ENCODE results near the gene DCHS2. TPM values are rescaled to one million over a fixed set of nuclear protein-coding genes. Genes with fewer than 3 reads are reported as not detected.

The DCHS2 gene
- total and polyA plus RNA-seq, 10 of the 15 experiments (the other 5 are each of a cell fraction or from before 2014, with no cell fraction given) = 0.01 to 0.31 (median 0.06) TPM; not detected in 3

DNA sequence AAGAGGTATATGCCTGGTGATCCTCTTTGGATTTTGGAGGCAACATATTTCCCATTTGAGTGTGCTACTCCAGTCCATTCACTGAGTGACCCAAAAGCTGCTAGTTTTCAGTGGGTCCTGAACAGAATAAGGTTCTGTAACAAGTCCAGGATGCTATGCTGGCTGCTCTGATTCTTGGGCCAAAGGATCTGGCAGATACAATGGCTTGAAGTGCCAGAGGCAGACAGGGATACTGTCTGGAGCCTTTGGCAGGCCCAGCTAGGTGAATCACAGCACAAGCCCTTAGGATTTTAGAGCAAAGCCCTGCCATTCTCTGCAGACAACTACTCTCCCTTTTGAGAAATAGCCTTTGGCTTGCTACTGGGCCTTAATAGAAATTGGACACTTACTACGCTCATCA is 40.6 kb downstream of the DCHS2 start:
- FAIRE-seq = no peak
- Histone ChIP-seq H3K4me1 (ENCODE audit: control insufficient read depth, insufficient read depth, low read length) (no peaks in the 10 kb centered on the region), H2AFZ (ENCODE audit: control insufficient read depth, low read depth, low read length) (no peak overlapping the region), H3K9me3 (replicated peaks; ENCODE audit: control insufficient read depth, insufficient read depth, low read length) (no peaks in the 10 kb centered on the region), H3K9ac (ENCODE audit: control insufficient read depth, insufficient read depth, low read length) (no peak overlapping the region), H4K20me1 (ENCODE audit: control insufficient read depth, insufficient read depth) (no peaks in the 10 kb centered on the region), H3K4me2 (ENCODE audit: control insufficient read depth, insufficient read depth) (no peak overlapping the region), H3K36me3 (ENCODE audit: control insufficient read depth in 2 of 2, insufficient read depth in 2 of 2, low read length in 1 of 2) (no peaks in the 10 kb centered on the region), H3K79me2 (ENCODE audit: control insufficient read depth, insufficient read depth, low read length) (no peaks in the 10 kb centered on the region), H3K4me3 (no peak overlapping the region), H3K27me3 (replicated peaks in 1 of 2; ENCODE audit: control insufficient read depth in 2 of 2, insufficient read depth in 2 of 2, low read length in 1 of 2) (no peaks in the 10 kb centered on the region; a peak in 1 of 4 replicates), H3K27ac (ENCODE audit: control insufficient read depth, insufficient read depth) (no peak overlapping the region)
- POLR2A ChIA-PET = no interaction called here
- in situ Hi-C loops (cut with MboI) (no loop called here), intact Hi-C loops (cut with micrococcal nuclease; ENCODE audit: unreplicated experiment) (no loop called here)
- 87% methylated on average over 1 of the region's 1 CpG for WGBS (ENCODE audit: insufficient coverage, insufficient replicate concordance, low lambda C conversion rate, missing lambda C conversion rate)
- RAD21 ChIA-PET (ENCODE audit: unreplicated experiment) = no interaction called here
- no peak for TF ChIP-seq GABPA (IDR thresholded peaks at IDR 0.05; ENCODE audit: low read depth)
- TF ChIP-seq, protein P1, sequence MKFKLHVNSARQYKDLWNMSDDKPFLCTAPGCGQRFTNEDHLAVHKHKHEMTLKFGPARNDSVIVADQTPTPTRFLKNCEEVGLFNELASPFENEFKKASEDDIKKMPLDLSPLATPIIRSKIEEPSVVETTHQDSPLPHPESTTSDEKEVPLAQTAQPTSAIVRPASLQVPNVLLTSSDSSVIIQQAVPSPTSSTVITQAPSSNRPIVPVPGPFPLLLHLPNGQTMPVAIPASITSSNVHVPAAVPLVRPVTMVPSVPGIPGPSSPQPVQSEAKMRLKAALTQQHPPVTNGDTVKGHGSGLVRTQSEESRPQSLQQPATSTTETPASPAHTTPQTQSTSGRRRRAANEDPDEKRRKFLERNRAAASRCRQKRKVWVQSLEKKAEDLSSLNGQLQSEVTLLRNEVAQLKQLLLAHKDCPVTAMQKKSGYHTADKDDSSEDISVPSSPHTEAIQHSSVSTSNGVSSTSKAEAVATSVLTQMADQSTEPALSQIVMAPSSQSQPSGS (IDR thresholded peaks at IDR 0.05; ENCODE audit: low read length) = no peak
- TF ChIP-seq ZSCAN29 (IDR thresholded peaks at IDR 0.05) = no peak
- TF ChIP-seq, protein P2, sequence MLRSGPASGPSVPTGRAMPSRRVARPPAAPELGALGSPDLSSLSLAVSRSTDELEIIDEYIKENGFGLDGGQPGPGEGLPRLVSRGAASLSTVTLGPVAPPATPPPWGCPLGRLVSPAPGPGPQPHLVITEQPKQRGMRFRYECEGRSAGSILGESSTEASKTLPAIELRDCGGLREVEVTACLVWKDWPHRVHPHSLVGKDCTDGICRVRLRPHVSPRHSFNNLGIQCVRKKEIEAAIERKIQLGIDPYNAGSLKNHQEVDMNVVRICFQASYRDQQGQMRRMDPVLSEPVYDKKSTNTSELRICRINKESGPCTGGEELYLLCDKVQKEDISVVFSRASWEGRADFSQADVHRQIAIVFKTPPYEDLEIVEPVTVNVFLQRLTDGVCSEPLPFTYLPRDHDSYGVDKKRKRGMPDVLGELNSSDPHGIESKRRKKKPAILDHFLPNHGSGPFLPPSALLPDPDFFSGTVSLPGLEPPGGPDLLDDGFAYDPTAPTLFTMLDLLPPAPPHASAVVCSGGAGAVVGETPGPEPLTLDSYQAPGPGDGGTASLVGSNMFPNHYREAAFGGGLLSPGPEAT (IDR thresholded peaks at IDR 0.05; ENCODE audit: low read depth) = no peak
- no peak for TF ChIP-seq BCL11A (IDR thresholded peaks at IDR 0.05; ENCODE audit: low read depth, low read length)
- TF ChIP-seq, protein P3, sequence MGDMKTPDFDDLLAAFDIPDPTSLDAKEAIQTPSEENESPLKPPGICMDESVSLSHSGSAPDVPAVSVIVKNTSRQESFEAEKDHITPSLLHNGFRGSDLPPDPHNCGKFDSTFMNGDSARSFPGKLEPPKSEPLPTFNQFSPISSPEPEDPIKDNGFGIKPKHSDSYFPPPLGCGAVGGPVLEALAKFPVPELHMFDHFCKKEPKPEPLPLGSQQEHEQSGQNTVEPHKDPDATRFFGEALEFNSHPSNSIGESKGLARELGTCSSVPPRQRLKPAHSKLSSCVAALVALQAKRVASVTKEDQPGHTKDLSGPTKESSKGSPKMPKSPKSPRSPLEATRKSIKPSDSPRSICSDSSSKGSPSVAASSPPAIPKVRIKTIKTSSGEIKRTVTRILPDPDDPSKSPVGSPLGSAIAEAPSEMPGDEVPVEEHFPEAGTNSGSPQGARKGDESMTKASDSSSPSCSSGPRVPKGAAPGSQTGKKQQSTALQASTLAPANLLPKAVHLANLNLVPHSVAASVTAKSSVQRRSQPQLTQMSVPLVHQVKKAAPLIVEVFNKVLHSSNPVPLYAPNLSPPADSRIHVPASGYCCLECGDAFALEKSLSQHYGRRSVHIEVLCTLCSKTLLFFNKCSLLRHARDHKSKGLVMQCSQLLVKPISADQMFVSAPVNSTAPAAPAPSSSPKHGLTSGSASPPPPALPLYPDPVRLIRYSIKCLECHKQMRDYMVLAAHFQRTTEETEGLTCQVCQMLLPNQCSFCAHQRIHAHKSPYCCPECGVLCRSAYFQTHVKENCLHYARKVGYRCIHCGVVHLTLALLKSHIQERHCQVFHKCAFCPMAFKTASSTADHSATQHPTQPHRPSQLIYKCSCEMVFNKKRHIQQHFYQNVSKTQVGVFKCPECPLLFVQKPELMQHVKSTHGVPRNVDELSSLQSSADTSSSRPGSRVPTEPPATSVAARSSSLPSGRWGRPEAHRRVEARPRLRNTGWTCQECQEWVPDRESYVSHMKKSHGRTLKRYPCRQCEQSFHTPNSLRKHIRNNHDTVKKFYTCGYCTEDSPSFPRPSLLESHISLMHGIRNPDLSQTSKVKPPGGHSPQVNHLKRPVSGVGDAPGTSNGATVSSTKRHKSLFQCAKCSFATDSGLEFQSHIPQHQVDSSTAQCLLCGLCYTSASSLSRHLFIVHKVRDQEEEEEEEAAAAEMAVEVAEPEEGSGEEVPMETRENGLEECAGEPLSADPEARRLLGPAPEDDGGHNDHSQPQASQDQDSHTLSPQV (IDR thresholded peaks at IDR 0.05) = no peak
- no peak for TF ChIP-seq NFIC (IDR thresholded peaks at IDR 0.05; ENCODE audit: low read depth, low read length)
- TF ChIP-seq EGR1 (IDR thresholded peaks at IDR 0.05; ENCODE audit: borderline replicate concordance in 1 of 2, low read depth in 2 of 2, low read length in 2 of 2) = no peak
- no peak for TF ChIP-seq NBN (IDR thresholded peaks at IDR 0.05)
- no peak for TF ChIP-seq CHD1 (IDR thresholded peaks at IDR 0.05; ENCODE audit: low read depth, low read length)
- no peak for TF ChIP-seq KDM1A (IDR thresholded peaks at IDR 0.05; ENCODE audit: borderline replicate concordance)
- TF ChIP-seq TARDBP (IDR thresholded peaks at IDR 0.05; ENCODE audit: borderline replicate concordance) = no peak
- no peak for TF ChIP-seq EZH2 (IDR thresholded peaks at IDR 0.05; ENCODE audit: borderline replicate concordance, control insufficient read depth, low read depth, low read length)
- no peak for TF ChIP-seq SRF (IDR thresholded peaks at IDR 0.05; ENCODE audit: low read depth in 2 of 2, low read length in 2 of 2)
- no peak for TF ChIP-seq SMAD1 (IDR thresholded peaks at IDR 0.05; ENCODE audit: low read depth, partially characterized antibody)
- no peak for TF ChIP-seq EP300 (IDR thresholded peaks at IDR 0.05; ENCODE audit: borderline replicate concordance in 1 of 2, control insufficient read depth in 1 of 2, low read depth in 2 of 2, low read length in 2 of 2)
- no peak for TF ChIP-seq TCF7 (IDR thresholded peaks at IDR 0.05; ENCODE audit: borderline replicate concordance)
- no peak for TF ChIP-seq HCFC1 (IDR thresholded peaks at IDR 0.05; ENCODE audit: low read length)
- SMC1A ChIA-PET (ENCODE audit: uncharacterized antibody, unreplicated experiment) = no interaction called here
- no peak for ATAC-seq
- CTCF ChIA-PET = no interaction called here
- DNase-seq (ENCODE audit: low read depth, low spot score) = no peak
- BruUV-seq (replicated peaks) = no TSS peak

Measured in GM12878 (cell line).